ENCODE data around the gene SYT9. TPM values are rescaled to one million over a fixed set of nuclear protein-coding genes. Genes with fewer than 3 reads are reported as not detected.

SYT9 gene
- total RNA-seq, 2 experiments from 2014 or later, result not detected

- H3K4me3 Mint-ChIP-seq, result no peak within 1 kb of the TSS
- no peaks in the 10 kb centered on the region for H3K9me3 Mint-ChIP-seq
- H3K36me3 Mint-ChIP-seq (ENCODE audit: low read depth), result no peaks in the 10 kb centered on the region
- H3K27me3 Mint-ChIP-seq, result peaks cover 4% of the 10 kb centered on the region
- H3K4me1 Mint-ChIP-seq, result no peaks in the 10 kb centered on the region
- H3K27ac Mint-ChIP-seq, result no peak within 1 kb of the TSS
- POLR2A ChIA-PET, result no interaction called here
- CTCF ChIA-PET, result no interaction called here
- no peak for DNase-seq
Measured at GRCh38 chr11:7485186-7486097, 233.7 kb downstream of the SYT9 start, which contains the start of gene OLFML1. TSS of gene OLFML1 (plus strand) at chr11:7485506. CDS start at chr11:7485876, 370 bp downstream.

GRCh38 chr11:7486098-7486780 is 234.5 kb downstream of the SYT9 start:
- Mint-ChIP-seq H3K4me3 (no peak overlapping the region), H3K9me3 (no peaks in the 10 kb centered on the region), H3K27me3 (peaks cover 4% of the 10 kb centered on the region), H3K36me3 (ENCODE audit: low read depth) (no peaks in the 10 kb centered on the region), H3K27ac (no peak overlapping the region), H3K4me1 (no peaks in the 10 kb centered on the region)
- ChIA-PET CTCF (no interaction called here), POLR2A (no interaction called here)
- no peak for DNase-seq

GRCh38 chr11:7486781-7487140 is 235.1 kb downstream of the SYT9 start:
- H3K27me3 Mint-ChIP-seq, result peaks cover 4% of the 10 kb centered on the region
- H3K36me3 Mint-ChIP-seq (ENCODE audit: low read depth), result no peaks in the 10 kb centered on the region
- H3K4me3 Mint-ChIP-seq, result no peak overlapping the region
- ChIA-PET CTCF (no interaction called here), POLR2A (no interaction called here)
- H3K27ac Mint-ChIP-seq, result no peak overlapping the region
- H3K9me3 Mint-ChIP-seq, result no peaks in the 10 kb centered on the region
- DNase-seq, result no peak
- H3K4me1 Mint-ChIP-seq, result no peaks in the 10 kb centered on the region

GRCh38 chr11:7487360-7487759 is 235.7 kb downstream of the SYT9 start:
- no peaks in the 10 kb centered on the region for H3K36me3 Mint-ChIP-seq (ENCODE audit: low read depth)
- POLR2A ChIA-PET, result no interaction called here
- no peak overlapping the region for H3K4me3 Mint-ChIP-seq
- no peaks in the 10 kb centered on the region for H3K9me3 Mint-ChIP-seq
- peaks cover 4% of the 10 kb centered on the region for H3K27me3 Mint-ChIP-seq
- H3K27ac Mint-ChIP-seq, result no peak overlapping the region
- DNase-seq, result no peak
- CTCF ChIA-PET, result interaction anchor here (1.8 kb wide), 1 partner anchor 19 kb away, joined by 3 read pairs; no protein-coding TSS in a partner anchor
- H3K4me1 Mint-ChIP-seq, result no peaks in the 10 kb centered on the region

- no peak overlapping the region for H3K27ac Mint-ChIP-seq
- peaks cover 4% of the 10 kb centered on the region for H3K27me3 Mint-ChIP-seq
- no peak for DNase-seq
- H3K36me3 Mint-ChIP-seq (ENCODE audit: low read depth), result no peaks in the 10 kb centered on the region
- no peaks in the 10 kb centered on the region for H3K4me1 Mint-ChIP-seq
- no peak overlapping the region for H3K4me3 Mint-ChIP-seq
- CTCF ChIA-PET, result interaction anchor here (1.8 kb wide), 1 partner anchor 18 kb away, joined by 3 read pairs; no protein-coding TSS in a partner anchor
- H3K9me3 Mint-ChIP-seq, result no peaks in the 10 kb centered on the region
- POLR2A ChIA-PET, result no interaction called here
Measured at GRCh38 chr11:7488681-7489080, 237.0 kb downstream of the SYT9 start.

DNA sequence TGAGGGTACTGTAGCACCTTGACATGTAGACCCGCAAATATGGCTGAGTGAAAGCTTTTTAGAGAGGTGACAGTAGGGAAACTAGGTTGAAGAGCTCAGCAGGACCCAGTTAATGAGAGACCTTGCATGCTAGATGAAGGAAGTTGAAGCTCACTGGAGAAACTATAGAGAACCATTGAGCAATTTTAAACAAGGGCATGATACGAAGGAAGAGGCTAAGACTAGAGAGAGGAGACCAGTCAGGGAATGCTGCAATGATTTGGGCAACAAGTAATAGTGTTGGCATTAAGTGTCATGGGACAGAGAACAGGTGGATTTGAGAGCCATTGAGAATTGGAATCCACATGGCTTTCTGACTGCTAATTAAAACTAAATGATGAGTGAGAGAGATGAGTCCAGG is 237.7 kb downstream of the SYT9 start:
- no peak overlapping the region for H3K4me3 Mint-ChIP-seq
- DNase-seq, result no peak
- H3K27me3 Mint-ChIP-seq, result peaks cover 4% of the 10 kb centered on the region
- CTCF ChIA-PET, result no interaction called here
- H3K27ac Mint-ChIP-seq, result no peak overlapping the region
- H3K36me3 Mint-ChIP-seq (ENCODE audit: low read depth), result no peaks in the 10 kb centered on the region
- no peaks in the 10 kb centered on the region for H3K9me3 Mint-ChIP-seq
- H3K4me1 Mint-ChIP-seq, result no peaks in the 10 kb centered on the region
- POLR2A ChIA-PET, result no interaction called here

DNA sequence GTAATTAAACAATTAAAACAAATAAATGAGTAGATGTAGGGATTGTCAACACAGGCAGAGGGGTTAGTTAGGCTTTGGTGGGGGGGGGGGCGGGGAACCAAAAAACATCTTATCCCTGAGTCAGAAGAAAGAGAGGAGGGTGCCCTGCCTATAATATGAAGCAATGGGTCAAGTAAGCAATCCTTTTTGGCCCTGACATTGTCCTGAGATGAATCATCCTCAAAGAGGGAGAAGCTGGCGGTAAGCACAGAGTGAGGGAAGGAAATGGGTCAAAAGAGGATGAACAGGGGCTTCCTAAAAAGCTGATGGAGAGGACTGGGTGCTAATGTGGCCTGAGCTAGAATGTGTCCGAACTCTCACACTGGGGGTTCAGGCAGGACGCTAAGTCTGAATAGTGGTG is 238.3 kb downstream of the SYT9 start:
- no peaks in the 10 kb centered on the region for H3K36me3 Mint-ChIP-seq (ENCODE audit: low read depth)
- H3K27me3 Mint-ChIP-seq, result peaks cover 4% of the 10 kb centered on the region
- no peaks in the 10 kb centered on the region for H3K9me3 Mint-ChIP-seq
- no peak for DNase-seq
- H3K27ac Mint-ChIP-seq, result no peak overlapping the region
- H3K4me1 Mint-ChIP-seq, result no peaks in the 10 kb centered on the region
- H3K4me3 Mint-ChIP-seq, result no peak overlapping the region
- ChIA-PET CTCF (interaction anchor here (0.6 kb wide), 1 partner anchor 119 kb away, joined by 3 read pairs; no protein-coding TSS in a partner anchor), POLR2A (no interaction called here)

DNA sequence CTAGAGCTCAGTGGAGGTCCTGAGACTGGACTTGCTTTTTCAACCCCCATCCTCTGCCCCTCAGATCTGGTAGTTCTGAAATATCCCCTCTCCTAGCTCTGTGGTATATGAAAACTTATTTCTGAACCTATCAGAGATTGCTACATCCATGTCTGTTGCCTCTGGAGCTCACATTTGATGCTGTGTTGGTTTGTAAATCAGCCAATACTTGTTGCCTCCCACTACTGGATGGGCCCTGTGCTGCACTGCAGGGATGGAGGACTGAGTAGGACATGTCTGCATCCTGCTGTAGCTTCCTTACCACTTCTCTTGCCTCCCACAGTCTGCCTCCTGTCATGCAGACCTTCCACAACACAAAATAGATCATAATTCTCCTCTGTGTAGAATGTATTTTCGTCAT is 238.8 kb downstream of the SYT9 start:
- H3K4me1 Mint-ChIP-seq, result no peaks in the 10 kb centered on the region
- no peak overlapping the region for H3K4me3 Mint-ChIP-seq
- H3K36me3 Mint-ChIP-seq (ENCODE audit: low read depth), result no peaks in the 10 kb centered on the region
- H3K9me3 Mint-ChIP-seq, result no peaks in the 10 kb centered on the region
- no peak for DNase-seq
- ChIA-PET CTCF (interaction anchor here (1.5 kb wide), 1 partner anchor 11 kb away, joined by 3 read pairs; no protein-coding TSS in a partner anchor), POLR2A (no interaction called here)
- peaks cover 4% of the 10 kb centered on the region for H3K27me3 Mint-ChIP-seq
- no peak overlapping the region for H3K27ac Mint-ChIP-seq

- Mint-ChIP-seq H3K9me3 (no peaks in the 10 kb centered on the region), H3K36me3 (ENCODE audit: low read depth) (no peaks in the 10 kb centered on the region), H3K27me3 (peaks cover 4% of the 10 kb centered on the region), H3K4me3 (no peak overlapping the region), H3K27ac (no peak overlapping the region), H3K4me1 (no peaks in the 10 kb centered on the region)
- CTCF ChIA-PET, result no interaction called here
- DNase-seq, result no peak
- POLR2A ChIA-PET, result no interaction called here
Measured at GRCh38 chr11:7492253-7492652, 240.5 kb downstream of the SYT9 start.

- Mint-ChIP-seq H3K27ac (no peak overlapping the region), H3K4me3 (no peak overlapping the region), H3K27me3 (no peaks in the 10 kb centered on the region), H3K9me3 (no peaks in the 10 kb centered on the region), H3K36me3 (ENCODE audit: low read depth) (no peaks in the 10 kb centered on the region), H3K4me1 (no peaks in the 10 kb centered on the region)
- no peak for DNase-seq
- ChIA-PET CTCF (interaction anchor here (0.9 kb wide), 1 partner anchor 12 kb away, joined by 3 read pairs; no protein-coding TSS in a partner anchor), POLR2A (no interaction called here)
Measured at GRCh38 chr11:7493670-7494069, 242.0 kb downstream of the SYT9 start.

GRCh38 chr11:7494086-7494745 is 242.5 kb downstream of the SYT9 start:
- Mint-ChIP-seq H3K27ac (no peak overlapping the region), H3K9me3 (no peaks in the 10 kb centered on the region), H3K4me1 (no peaks in the 10 kb centered on the region), H3K36me3 (ENCODE audit: low read depth) (no peaks in the 10 kb centered on the region), H3K4me3 (no peak overlapping the region), H3K27me3 (no peaks in the 10 kb centered on the region)
- no peak for DNase-seq
- ChIA-PET POLR2A (no interaction called here), CTCF (interaction anchor here (0.9 kb wide), 1 partner anchor 12 kb away, joined by 3 read pairs; no protein-coding TSS in a partner anchor)

DNA sequence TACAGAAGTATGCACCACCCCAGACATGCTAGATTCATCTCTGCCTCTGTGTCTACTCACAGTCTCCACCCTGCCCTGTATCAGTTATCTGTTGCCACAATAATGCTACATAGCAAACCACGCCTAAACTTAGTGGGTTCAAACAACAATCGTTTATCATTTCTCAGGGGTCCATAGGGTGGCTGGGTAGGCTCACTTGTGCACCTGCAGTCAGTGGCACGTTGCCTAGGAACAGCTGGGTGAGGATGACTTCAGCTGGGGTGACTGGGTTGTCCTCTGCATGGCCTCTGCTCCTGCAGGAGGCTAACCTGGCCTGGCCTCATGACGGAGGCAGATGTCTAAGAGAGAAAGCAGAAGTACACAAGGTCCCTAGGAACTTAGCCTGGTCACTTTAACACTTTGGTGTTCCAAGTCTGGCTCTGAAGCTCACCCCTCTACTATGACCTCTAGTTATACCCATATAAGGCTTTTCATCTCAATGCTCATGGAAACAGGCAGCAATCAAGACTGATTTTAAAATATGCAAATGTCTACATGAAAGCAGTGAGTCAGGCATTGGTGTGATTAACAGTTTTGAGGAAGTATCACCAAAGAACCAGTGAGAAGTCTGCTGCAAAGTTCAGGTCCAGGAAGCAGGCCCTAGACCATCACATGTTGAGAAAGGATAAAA is 244.3 kb downstream of the SYT9 start:
- H3K9me3 Mint-ChIP-seq, result no peaks in the 10 kb centered on the region
- ChIA-PET POLR2A (no interaction called here), CTCF (no interaction called here)
- H3K27ac Mint-ChIP-seq, result no peak overlapping the region
- no peaks in the 10 kb centered on the region for H3K36me3 Mint-ChIP-seq (ENCODE audit: low read depth)
- H3K4me1 Mint-ChIP-seq, result no peaks in the 10 kb centered on the region
- H3K27me3 Mint-ChIP-seq, result no peaks in the 10 kb centered on the region
- no peak overlapping the region for H3K4me3 Mint-ChIP-seq
- no peak for DNase-seq

DNA sequence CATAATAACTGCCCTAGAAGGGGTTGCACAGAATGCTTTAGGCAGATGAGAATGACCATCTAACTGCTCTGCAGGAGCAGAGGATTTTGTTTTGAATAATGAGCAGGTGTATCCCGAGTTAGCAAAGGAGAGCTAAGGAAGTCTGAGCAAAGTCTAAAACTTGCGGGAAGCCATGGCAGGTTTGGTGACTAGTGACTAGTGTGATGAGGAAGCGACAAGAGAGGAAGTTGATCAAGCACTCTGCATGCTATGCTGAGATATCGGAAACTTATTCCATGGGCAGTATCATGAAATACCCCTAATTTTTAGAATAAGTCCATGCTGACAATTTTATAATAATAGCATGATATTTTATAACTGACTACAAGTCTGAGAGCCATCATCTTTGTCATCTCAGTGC is 246.5 kb downstream of the SYT9 start:
- no peaks in the 10 kb centered on the region for H3K9me3 Mint-ChIP-seq
- no peak for DNase-seq
- H3K27ac Mint-ChIP-seq, result no peak overlapping the region
- no peaks in the 10 kb centered on the region for H3K36me3 Mint-ChIP-seq (ENCODE audit: low read depth)
- H3K4me1 Mint-ChIP-seq, result no peaks in the 10 kb centered on the region
- POLR2A ChIA-PET, result no interaction called here
- no peaks in the 10 kb centered on the region for H3K27me3 Mint-ChIP-seq
- CTCF ChIA-PET, result no interaction called here
- no peak overlapping the region for H3K4me3 Mint-ChIP-seq
